Esophagus (tissue), 2 donors: Measurements from ENCODE around the gene CNTNAP5. TPM values are rescaled to one million over a fixed set of nuclear protein-coding genes. Genes with fewer than 3 reads are reported as not detected.

Experiments used
- H3K27ac ChIP-seq, 2 donors: one replicate each; pipeline ENCODE4 v1.5.1; 2013; ENCODE audit warnings: low read depth in 2 of 2, mild to moderate bottlenecking in 2 of 2, inconsistent platforms in 1 of 2, low read length in 1 of 2, moderate library complexity in 1 of 2
- H3K27me3 ChIP-seq, 2 donors: one replicate each; pipeline ENCODE4 v1.6.1; 2013; ENCODE audit warnings: low read length in 2 of 2, control low read depth in 1 of 2, mild to moderate bottlenecking in 1 of 2; ENCODE audit not compliant: insufficient read depth in 2 of 2, control insufficient read depth in 1 of 2
- H3K36me3 ChIP-seq, 2 donors: one replicate each; pipeline ENCODE4 v1.6.1; 2013; ENCODE audit warnings: low read length in 1 of 2; ENCODE audit not compliant: control insufficient read depth in 2 of 2, insufficient read depth in 2 of 2
- H3K4me1 ChIP-seq, 2 donors: one replicate each; pipeline ENCODE4 v1.6.1; 2013; ENCODE audit warnings: low read length in 1 of 2; ENCODE audit not compliant: control insufficient read depth in 2 of 2, insufficient read depth in 2 of 2
- H3K4me3 ChIP-seq, 2 donors: one replicate each; pipeline ENCODE4 v1.5.1; 2013; ENCODE audit warnings: low read length in 2 of 2, mild to moderate bottlenecking in 2 of 2, low read depth in 1 of 2, moderate library complexity in 1 of 2
- H3K9me3 ChIP-seq, 2 donors: one replicate each; pipeline ENCODE4 v1.6.1; 2013; ENCODE audit warnings: mild to moderate bottlenecking in 2 of 2, low read depth in 1 of 2, low read length in 1 of 2, moderate library complexity in 1 of 2; ENCODE audit not compliant: control insufficient read depth in 2 of 2, insufficient read depth in 1 of 2
- WGBS, 2 donors: extraction: QIAGEN DNeasy Blood & Tissue Kit; methylation state at CpG; one replicate each; pipeline ENCODE4 v1.1.7; 2013; 5-methylcytosine and 5-hydroxymethylcytosine counted together
- polyA plus RNA-seq, 2 donors: library from polyadenylated mRNA; stranded (reverse); fragments of 200-250 nt; gene quantifications; one replicate each; pipeline ENCODE4 v1.2.3, GENCODE V29; 2013
- donor health status: healthy with polysubstance abuse.
- donor health status: Bipolar disorder and iron deficiency.

Gene CNTNAP5
- polyA plus RNA-seq, 2 donors = not detected

DNA sequence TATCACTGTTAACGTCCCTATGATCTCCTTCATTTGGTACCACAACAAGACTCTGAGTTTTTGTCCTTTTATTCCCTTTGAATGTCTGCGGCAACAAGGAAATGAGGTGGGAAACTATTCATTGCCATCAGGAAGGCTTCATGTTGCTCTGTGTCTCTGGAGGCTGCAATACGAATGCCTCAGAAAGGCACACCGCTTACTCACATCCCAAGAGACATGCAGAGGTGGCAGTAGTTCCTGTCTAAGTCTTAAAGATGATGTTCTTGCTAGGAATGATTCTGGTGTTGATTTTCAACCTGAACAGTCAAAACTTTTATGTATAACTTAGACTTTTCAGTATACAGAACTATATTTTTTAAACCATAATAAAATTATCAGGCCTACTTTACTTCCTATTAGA is 24.0 kb downstream of the CNTNAP5 start:
- Histone ChIP-seq H3K4me3 (no peak overlapping the region), H3K4me1 (no peaks in the 10 kb centered on the region), H3K9me3 (no peaks in the 10 kb centered on the region), H3K27me3 (no peaks in the 10 kb centered on the region), H3K36me3 (no peaks in the 10 kb centered on the region), H3K27ac (no peak overlapping the region)
- 72 to 84% methylated on average over 4 of the region's 4 CpGs for WGBS, 2 donors

DNA sequence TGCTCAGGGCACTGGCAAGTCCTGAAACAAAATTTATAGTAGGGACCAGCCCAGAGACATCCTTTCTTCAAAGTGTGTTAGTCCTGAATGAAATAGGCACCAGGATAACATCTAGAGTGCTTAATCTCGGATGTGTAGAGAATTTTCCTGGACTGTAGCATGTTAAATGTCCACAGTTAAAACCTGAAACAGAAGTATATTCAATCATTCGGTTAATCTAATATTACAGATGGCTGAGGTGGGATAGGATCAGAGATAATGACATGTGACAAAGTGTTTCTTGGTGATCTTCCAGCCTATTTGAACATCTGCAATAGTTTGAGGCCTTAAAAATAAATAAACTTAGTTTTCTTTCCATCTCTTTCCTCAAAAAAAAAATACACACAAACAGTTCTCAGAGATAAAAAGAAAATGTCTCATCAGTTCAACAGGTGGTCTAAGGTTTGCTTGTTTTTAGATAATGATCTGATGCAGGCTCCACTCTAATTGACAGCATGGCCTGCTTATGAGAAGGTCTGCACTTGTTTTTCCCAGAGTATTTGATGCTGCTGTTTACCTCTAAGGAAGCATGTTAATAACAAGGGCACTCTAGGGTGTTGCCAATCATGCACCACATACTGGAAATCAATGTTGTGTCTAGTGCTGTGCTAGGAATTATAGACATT is 25.9 kb downstream of the CNTNAP5 start:
- H3K4me3 ChIP-seq = no peak overlapping the region
- 63 to 65% methylated on average over 2 of the region's 2 CpGs for WGBS, 2 donors
- no peaks in the 10 kb centered on the region for H3K9me3 ChIP-seq
- H3K27me3 ChIP-seq = no peaks in the 10 kb centered on the region
- H3K36me3 ChIP-seq = no peaks in the 10 kb centered on the region
- no peak overlapping the region for H3K27ac ChIP-seq
- no peaks in the 10 kb centered on the region for H3K4me1 ChIP-seq

DNA sequence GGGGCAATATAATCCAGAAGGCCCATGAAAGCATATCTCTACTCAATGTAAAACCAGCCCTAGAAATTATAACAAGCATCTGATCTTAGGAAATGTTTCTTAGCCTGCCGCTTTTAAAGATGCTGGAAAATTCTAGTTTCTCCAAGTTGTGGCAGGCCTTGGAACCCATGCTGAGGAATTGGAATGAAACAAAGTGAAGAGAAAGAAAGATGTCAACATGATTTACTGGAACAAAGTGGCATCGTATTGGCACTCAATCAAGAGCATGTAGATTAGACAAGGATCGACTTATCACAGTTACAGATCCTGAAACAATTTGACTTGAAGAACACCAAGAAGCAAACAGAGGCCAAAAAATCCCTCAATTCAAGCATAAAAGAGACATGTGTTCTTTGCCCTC is 28.7 kb downstream of the CNTNAP5 start:
- Histone ChIP-seq H3K36me3 (no peaks in the 10 kb centered on the region), H3K4me1 (no peaks in the 10 kb centered on the region), H3K9me3 (no peaks in the 10 kb centered on the region), H3K27ac (no peak overlapping the region), H3K4me3 (no peak overlapping the region), H3K27me3 (no peaks in the 10 kb centered on the region)
- WGBS, 2 donors = 69 to 75% methylated on average over 3 of the region's 3 CpGs

DNA sequence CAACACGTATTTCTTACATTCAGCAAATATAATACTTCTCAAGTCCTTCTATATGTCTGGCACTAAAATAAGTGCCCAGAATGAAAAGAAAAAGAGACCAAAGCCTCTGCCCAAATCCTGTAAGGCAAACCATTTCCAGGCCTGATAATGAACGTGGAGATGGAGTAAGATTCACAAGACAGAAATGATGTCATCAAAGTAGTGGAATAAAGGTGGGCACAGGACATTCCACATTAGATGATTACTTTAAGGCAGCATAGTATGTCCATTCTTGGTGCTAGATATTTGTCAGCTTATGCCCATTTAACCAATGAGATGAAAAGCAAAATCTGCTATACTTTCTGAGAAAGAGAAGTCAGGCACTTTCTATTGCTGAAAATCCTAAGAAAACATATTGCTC is 38.5 kb downstream of the CNTNAP5 start:
- H3K27ac ChIP-seq = no peak overlapping the region
- peaks cover 3 to 5% of the 10 kb centered on the region in 2 donors for H3K9me3 ChIP-seq
- no peaks in the 10 kb centered on the region for H3K36me3 ChIP-seq
- WGBS, 2 donors = 75 to 83% methylated on average over 2 of the region's 2 CpGs
- no peaks in the 10 kb centered on the region for H3K4me1 ChIP-seq
- no peak overlapping the region for H3K4me3 ChIP-seq
- H3K27me3 ChIP-seq = no peaks in the 10 kb centered on the region

DNA sequence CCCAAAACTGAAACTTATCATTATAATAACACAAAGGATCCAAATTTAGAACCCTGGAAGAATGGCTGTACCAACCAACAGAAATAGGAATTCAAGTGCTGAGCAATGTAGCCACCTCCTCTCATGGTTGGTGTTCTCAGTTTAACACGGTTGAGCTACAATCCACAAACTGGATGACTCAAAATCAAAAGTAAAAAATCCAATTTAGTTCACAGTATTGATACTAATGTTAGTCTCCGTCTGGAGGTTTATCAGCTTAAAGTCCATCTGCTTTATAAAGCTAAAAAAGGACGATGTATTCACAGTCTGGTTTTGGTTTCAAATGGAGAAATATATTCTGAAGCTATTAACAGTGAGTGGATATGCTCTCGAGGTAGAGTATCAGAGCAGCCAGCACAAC is 40.5 kb downstream of the CNTNAP5 start:
- Histone ChIP-seq H3K4me1 (no peaks in the 10 kb centered on the region), H3K9me3 (peaks cover 6 to 8% of the 10 kb centered on the region in 2 donors), H3K27ac (no peak overlapping the region), H3K27me3 (no peaks in the 10 kb centered on the region), H3K4me3 (no peak overlapping the region), H3K36me3 (no peaks in the 10 kb centered on the region)
- WGBS, 2 donors = 68 to 70% methylated on average over 4 of the region's 4 CpGs

DNA sequence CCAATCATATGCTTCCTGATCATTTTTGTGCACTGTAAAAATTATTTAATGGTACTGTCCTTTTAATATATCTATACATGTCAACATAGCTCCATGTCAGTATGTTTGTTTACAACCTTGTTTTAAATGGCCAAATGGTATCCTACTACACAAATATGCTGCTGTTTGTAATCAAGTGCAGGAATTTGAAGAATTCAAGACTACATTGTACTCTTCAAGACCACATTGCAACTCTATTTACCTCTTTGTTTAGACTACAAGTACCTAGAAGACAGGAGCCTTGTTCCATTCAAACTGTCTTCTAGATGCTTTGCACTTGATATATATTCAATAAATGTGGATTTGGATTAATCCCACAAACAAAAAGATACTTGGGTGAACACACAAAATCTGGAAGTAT is 41.7 kb downstream of the CNTNAP5 start:
- Histone ChIP-seq H3K9me3 (peaks cover 6 to 8% of the 10 kb centered on the region in 2 donors), H3K4me1 (no peaks in the 10 kb centered on the region), H3K27ac (no peak overlapping the region), H3K27me3 (no peaks in the 10 kb centered on the region), H3K36me3 (no peaks in the 10 kb centered on the region), H3K4me3 (no peak overlapping the region)

DNA sequence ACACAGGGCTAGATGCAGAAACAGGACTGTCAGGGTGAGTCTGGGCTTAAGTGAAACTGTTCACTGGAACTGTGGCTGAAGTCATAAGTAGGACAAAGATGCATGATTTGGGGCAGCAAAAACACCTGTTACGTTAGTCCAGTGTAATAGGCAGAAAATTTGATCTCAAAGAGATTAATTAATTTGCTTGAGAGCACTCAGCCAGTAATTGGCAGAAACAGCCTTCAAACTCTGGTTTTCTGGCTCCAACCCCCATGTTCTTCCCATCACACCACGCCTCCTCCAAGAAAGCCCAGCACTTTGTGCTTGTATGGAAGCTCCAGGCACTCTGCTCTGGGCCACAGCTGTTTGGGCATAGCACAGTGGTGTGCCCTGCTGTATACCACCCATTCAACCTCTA is 54.0 kb downstream of the CNTNAP5 start:
- WGBS, 2 donors = 65 to 78% methylated on average over 2 of the region's 2 CpGs
- no peaks in the 10 kb centered on the region for H3K4me1 ChIP-seq

DNA sequence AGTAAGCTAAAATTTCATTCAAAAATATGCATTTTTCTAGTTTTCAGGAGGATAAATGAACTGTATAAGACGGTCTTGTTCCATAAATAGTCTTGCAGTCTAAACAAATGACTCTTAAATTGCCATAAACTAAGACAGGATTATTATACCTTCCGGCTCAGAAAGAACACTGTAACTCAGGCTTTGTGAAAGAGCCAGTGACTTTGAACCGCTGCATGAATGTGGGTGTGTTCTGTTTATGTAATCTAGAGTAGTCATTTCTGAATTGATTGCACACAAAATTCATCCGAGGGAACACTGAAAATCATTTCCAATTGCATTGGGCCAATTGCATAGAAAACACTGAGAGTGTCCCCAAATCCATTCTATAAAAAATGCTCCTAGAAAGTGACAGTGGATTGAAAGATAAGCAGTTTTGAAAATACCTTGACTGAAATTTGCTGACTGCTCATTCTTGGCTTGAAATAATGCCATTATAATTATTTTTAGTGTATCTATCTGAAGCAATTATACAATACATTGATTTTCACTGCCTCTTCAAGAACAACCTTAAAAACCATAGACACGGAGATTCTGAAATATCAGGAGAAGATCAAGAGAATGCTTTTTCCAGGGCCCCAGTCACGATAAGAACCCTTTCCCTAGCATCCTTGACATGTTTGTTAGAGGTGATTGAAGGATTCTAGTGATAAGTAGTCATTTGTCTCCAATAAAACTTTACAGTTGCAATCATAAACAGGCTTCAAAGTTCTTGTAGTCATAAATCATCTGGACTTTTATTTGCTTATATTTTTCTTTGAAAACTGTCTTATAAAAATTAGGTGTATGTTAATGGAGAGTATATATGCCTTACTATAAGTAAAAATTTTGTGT is 55.4 kb downstream of the CNTNAP5 start:
- Histone ChIP-seq H3K27me3 (no peaks in the 10 kb centered on the region), H3K36me3 (no peaks in the 10 kb centered on the region), H3K4me3 (no peak overlapping the region), H3K9me3 (no peaks in the 10 kb centered on the region), H3K27ac (no peak overlapping the region), H3K4me1 (no peaks in the 10 kb centered on the region)
- 39 to 43% methylated on average over 6 of the region's 6 CpGs for WGBS, 2 donors

More for the DNA sequence above, 54.0 kb downstream of the CNTNAP5 start:
- Histone ChIP-seq H3K27me3 (no peaks in the 10 kb centered on the region), H3K4me3 (no peak overlapping the region), H3K9me3 (no peaks in the 10 kb centered on the region), H3K27ac (no peak overlapping the region), H3K36me3 (no peaks in the 10 kb centered on the region)

DNA sequence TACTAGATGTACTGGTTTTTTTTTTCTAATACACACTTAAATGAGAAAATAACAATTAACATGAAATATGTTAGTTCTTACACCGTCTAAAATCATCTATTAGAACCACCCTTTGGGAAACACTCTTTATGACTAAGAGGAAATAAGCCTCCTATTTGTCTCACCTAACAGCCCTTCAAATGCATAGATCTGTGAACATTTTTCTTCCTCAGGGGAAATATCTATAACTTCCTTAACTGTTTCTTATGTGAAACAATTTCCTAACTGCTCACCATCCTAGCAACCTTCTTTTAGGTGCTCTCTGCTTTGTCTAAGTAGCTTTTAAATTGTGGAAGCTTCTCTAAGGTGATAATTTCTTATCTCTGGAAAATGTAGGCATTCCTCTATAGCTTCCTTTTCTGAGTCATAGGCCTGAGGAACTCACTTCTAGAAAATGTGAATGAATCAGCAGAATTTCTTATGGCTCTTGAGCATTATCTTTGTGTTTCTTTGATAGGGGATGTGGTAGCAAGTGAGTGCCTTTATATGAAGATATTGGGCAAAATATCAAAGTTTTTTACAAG is 56.1 kb downstream of the CNTNAP5 start:
- Histone ChIP-seq H3K4me1 (no peaks in the 10 kb centered on the region), H3K36me3 (no peaks in the 10 kb centered on the region), H3K4me3 (no peak overlapping the region), H3K27ac (no peak overlapping the region), H3K9me3 (no peaks in the 10 kb centered on the region), H3K27me3 (no peaks in the 10 kb centered on the region)
- WGBS, 2 donors = 23 to 34% methylated on average over 1 of the region's 1 CpG
